Skin of body (tissue), 2 donors: ENCODE results near the gene AMELX. TPM values are rescaled to one million over a fixed set of nuclear protein-coding genes. Genes with fewer than 3 reads are reported as not detected.
A peak's percentile ranks its signal among the peaks of the same experiment; 100 is the strongest.

Source experiments
- DNase-seq: peaks from one replicate; lab custom pipeline; 2025; lab: John Stamatoyannopoulos, UW
- total RNA-seq: library from RNA; depleted of rRNA; stranded (reverse); fragments of >200 nt; gene quantifications from one replicate; pipeline ENCODE4 v1.2.3, GENCODE V29; 2014

AMELX gene
- total RNA-seq: not detected

DNA sequence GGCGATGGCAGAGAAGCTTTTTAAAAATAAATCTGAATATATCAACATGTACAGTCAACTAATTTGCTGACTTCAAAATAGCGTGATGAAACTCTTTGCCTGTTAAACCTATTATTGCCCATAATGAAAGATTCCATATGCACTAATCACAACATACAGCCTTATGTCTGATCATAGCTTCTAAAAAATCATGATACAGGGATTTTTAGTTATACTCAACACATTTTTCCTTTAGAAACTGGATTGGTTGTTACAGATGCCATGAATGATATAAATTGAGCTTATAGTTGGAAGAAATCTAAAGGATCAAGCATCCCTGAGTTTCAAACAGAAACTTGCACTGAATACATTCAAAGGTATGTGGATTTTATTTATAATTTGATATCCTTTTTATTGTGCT, at the start of gene AMELX:
Gene AMELX, plus strand, starts transcription at position 301 of the 400 bp plus-strand sequence. CDS start 1,376 bp downstream, outside the sequence.
- DNase-seq: no peak

DNA sequence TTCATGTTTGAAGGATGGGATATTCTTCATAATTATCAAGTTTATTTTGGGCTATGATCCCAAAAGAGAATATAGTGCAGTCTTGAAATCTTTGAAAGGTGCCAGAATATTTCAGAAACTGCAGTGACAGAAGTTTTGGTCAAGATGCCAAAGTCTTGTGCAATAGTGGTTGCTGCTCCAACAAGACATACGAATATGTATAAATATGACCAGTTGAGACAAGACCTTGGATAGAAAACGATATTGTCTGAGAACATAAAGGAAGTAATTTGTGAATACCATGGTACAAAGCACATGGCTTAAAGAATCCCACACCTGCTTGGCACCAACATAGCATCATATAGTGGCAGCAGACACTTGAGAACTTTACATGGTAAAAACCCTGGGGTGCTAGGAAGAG, 48.6 kb upstream of the AMELX start:
- DNase-seq: peak; percentile 79

DNA sequence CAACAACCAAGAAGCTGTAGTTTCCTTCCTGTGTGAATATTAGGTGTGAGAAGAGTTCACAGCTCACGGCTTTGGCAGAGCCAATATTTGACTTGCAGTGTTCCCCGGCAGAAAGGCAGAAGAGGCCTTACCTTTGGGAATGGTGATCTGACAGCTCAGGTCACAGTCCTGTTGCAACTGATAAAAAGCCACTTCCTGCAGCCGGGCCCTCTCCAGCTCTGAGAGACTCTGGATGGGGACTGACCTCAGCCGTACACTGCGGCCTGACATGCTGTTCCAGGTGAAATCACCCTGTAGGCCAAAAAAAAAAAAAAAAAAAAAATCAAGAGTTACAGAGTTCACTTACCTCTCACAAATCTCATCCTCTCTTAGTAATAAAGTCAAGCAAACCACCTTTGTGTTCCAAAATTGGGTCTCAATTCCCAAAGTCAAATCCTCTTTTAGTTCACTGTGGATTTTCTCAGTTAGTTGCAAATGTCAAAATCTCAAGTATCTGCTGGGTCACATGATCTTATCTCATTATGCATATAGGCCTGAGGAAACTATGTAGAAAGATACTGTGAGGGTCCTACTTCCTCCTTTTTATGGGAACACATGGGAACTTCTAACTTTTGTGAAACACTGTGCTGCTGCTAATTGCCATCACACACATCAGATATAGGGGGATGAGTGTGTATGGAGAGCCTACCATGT, 38.6 kb upstream of the AMELX start:
- no peak for DNase-seq

DNA sequence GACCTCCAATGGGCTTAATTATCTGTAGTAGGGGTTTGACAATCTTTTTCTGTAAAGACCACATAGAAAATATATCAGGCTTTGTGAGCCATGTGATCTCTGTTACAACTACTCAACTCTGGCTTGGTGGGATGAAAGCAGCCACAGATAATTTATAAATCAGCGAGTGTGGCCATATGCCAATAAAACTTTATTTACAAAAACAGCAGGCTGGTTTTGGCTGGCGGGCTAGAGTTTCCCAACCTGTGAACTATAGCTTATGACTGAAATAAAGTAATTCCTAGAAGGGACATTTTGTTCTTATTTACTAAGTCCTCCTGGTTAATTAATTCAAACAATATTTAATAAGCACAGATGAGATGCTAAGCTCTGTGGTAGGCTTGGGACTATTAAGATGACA, 35.9 kb upstream of the AMELX start:
- DNase-seq: no peak

DNA sequence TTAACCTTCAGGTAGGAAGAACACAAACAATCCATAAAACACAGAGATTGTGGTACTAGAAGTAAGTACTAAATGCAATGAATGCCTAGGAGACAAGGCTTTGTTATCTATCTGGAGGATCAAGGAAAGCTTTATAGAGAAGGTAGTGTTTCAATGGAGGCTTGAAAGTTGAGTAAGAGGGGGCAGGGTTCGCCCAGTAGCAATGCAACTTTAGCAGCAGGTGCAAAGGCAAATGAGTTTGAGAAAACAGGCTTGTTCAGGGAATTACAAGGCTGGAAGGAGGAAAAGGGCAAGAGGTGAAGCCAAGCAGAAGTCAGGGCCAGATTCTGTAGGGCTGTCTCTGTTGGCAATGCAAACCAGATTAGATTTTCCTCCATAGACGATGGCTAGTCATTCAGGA, 35.5 kb upstream of the AMELX start:
- DNase-seq: no peak

DNA sequence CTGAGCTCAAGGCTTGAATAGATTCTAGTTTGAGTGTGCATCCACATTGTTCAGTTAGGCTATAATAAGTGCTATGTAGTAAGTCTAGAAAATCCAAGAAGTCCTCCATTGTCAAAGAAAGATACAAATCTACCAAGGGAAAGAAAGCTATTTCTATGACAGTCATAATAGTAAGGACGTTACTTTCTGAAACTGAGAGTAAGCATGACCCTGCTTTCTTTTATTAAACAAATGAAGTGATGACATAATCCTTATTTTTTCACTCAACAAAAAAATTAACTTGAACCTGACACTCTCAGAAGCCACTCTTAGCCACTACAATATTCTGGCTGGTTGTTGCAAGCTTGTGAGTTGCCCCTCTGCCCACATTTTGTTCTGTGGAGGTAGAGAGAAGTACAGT, 33.8 kb upstream of the AMELX start:
- DNase-seq: no peak

DNA sequence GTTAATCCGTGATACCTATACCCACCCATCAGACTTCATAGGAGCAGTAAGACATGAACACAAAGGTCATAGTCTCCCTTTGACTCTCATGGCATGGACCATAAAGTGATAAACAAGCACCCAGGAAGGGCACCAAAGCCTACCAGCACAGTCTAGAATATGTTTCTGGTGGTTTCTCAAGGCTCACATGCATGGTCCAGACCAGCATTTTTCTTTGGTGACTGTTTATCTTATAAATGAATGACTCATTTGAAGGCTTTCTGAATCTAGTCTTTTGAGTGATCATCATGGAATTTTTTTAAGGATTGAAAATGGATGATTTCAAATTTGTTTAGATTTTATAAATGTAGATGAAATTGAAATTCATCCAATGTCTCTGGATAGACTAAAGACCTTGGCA, 32.0 kb upstream of the AMELX start:
- no peak for DNase-seq

DNA sequence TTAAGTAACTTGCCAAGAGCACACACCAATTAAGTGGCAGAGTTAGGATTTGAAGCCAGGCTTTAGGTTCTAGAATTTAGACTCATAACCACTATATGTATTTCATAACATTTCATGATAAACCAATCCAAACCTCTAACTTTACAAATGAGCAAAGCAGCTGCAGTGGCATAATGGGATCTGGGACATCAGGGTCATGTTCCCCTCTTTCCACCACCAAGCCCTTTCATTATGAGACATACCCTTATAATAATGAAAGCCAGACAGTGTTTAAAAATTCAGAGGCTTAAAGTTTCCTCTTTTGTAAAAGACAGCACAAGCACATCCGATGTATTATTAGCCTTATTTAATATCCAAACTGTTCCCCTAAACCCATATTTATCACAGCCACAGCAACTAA, 28.3 kb upstream of the AMELX start:
- DNase-seq: no peak

DNA sequence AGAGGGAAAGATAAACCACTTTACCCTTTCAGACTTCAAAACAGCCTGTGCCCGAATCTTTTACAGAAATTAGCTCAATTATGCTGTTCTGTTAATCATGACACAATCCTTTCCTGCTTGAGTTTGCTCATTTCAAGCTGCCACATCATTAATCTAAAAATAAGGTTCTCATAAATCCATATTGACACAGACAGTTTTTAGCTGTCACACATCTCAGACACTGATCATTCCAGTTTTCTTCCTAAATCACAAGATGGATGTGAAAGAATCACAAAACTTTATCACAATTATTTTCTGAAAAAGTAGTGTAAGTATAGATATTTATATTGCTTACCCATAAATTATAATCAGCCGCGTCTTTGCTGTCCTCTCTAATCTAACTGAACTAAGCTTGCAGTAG, 27.9 kb upstream of the AMELX start:
- peak; percentile 26 for DNase-seq

DNA sequence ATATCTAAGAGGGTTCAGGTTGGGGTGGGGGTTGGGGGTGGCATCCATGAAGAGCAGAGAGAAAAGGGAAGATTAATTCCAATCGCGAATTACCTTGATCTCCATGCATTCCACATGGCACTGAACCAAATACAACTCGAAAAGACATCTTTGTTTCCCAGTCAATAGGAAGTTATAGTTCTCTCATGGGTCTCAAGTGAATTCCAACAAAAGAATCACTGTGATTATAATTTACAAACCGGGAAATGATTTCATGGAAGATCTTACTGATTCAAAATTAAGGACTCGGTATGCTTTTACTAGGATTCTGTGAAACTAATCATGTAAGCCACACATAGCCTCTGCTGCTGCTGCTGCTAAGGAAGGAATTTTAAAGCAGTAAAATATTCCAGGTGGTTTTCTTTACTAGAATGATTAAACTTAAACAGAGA, 26.6 kb upstream of the AMELX start:
- DNase-seq: peak; percentile 10

DNA sequence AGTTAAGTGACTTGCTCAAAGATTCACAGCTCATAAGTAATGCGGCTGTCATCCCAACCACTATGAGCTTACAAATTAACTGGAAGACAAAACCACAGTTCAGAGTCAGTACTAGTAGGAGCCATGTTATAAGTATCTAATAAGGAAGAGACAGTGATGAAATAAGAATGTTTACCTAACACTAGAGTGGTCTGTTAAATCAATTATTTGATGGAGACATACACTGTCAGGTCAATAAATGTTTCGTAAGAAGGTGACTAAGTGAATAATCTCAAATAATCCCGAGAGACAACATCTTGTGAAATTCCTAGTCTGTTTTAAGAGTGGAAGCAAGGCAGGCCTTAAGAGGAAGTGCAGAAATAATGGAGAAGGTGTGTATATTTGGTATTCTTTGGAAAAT, 25.8 kb upstream of the AMELX start:
- DNase-seq: no peak

DNA sequence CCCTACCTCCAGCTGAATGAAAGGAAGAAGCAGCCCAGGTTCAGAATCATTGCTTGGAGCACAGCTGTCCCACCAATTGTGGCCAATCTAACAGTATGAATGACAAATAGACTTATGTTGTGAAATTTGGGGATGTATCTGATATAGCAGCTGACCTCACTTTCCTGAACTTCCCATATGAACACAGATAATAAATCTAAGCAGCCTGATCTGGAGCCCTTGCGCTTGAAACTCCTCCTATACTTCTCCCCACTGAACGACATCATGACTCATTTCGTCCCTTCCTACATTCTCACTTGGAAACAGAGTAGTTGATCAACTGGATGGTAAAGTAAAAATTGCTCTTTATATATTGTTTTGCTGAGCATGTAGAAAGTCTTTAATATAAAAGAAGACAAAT, 24.2 kb upstream of the AMELX start:
- no peak for DNase-seq

DNA sequence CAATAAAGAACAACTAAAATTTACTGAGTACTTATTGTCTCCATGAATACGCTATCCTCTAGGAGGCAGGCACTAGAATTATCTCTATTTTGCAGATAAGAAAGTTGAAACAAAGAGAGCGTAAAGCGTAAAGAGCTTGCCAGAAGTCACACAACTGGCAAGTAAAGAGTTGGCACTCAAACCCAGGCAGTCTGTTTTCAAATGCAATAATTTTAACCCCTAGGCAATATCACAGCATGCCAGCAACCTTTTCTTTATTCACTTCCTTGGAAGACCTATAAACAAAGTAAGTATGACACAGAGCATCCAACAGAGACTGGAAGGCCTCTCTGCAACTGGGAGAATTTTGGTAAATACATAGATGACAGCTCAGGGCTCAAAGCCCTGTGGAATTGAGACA, 23.2 kb upstream of the AMELX start:
- DNase-seq: no peak

DNA sequence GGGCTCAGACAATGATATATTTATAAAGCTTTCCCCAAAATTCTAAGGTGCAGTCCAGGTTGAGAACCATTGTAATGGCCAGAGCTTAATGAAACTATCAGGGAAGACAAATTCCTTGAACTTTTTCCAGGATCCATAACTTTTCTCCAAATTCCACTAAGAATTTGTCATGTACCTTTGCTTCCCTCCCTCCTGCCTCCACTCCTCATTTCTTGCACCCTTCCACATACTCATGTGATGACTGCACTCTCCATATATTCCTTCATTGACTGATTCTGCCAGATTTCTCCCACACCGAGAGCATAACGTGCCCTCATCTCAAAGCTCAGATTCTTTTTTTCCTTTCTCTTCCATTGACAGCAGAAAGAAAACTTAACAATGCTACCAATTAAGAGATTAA, 20.9 kb upstream of the AMELX start:
- DNase-seq: no peak

DNA sequence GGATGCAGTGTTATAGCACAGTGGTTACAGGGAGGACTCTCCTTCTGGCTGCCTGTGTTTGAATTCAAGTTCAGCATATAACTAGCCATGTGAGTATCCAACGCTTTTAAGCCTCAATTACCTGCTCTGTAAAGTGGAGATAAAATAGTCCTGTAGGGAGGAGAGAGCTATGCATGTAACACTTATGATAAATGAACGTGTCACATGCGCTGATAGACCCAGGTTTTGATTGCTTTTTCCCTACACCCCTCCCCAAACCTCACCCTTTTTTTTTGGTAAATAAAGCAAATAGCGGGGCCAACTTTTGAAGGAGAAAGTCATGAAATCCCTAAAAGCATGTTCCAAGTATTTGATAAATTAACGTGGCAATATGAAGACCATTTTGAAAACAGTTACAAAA, 20.4 kb upstream of the AMELX start:
- no peak for DNase-seq

DNA sequence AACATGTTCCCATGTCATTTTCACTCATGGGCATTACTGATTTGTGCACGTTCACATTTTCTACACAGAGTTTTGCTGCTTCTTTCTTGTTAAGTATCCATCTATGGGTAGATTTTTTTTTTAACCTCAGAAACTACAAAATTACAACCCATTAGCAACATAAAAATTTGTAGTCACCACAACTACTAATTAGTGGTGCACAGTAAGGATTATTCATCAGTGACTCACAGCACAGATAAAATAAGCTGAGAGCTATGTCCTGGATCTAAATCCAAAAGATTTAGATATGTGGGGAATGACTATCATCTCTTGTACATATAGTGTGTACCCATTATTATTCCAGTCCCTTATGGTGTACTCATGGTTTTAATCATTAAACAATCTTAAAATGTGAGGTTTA, 19.7 kb upstream of the AMELX start:
- no peak for DNase-seq

DNA sequence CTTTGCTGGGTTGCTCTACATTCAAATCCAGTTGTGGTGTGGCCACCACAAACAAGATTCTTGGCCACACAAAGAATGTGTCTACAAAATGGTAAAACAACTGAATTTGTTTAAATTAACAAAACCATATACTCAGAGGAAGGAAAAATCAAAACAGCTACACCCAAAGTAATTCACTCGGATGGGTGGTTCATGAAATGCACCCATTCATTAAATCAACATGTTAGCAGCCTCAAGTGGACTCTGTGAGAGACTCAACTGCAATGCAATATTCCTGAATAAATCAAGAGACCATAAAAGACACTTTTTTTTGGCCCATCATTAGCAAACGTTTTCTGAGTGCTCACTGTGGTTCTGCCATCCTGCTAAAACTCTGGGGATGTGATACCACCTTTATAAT, 11.2 kb upstream of the AMELX start:
- no peak for DNase-seq

DNA sequence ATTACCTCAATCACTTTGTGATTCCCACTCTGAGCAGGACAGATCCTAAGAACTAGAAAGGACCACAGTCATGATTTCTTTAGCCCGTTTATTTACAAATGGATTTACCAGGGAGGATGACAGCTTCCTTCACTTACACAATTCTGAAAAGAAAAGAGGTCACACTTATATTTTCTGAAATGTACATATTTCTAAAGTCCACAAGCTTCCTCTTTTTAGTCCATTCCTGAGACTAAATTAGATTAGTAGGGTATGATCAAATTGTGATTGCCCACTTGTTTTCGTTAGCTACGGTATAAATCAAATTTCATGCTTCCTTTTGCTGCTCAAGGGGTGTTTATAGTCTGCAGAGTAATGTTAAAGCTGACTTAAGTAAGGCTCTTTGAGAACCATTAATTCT, 7.6 kb upstream of the AMELX start:
- DNase-seq: no peak

DNA sequence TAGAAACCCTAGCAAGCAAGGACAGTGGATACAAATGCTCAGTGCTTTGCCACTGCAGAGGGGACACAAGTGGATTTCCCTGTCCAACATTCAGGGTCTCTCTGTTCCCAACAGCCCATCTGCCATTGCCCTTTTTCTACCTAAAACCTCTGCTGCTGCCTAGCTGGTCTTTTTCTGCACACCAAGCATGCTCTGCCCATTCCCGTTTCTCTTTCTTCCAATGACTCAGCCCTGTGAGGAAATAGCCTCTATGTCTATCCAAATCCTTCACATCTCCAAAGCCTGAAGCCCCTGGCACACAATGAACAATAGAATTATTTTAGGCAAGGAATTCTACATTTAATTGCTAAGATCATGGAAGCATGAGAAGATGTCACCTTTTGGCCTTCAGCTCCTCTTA, 5.7 kb upstream of the AMELX start:
- no peak for DNase-seq

DNA sequence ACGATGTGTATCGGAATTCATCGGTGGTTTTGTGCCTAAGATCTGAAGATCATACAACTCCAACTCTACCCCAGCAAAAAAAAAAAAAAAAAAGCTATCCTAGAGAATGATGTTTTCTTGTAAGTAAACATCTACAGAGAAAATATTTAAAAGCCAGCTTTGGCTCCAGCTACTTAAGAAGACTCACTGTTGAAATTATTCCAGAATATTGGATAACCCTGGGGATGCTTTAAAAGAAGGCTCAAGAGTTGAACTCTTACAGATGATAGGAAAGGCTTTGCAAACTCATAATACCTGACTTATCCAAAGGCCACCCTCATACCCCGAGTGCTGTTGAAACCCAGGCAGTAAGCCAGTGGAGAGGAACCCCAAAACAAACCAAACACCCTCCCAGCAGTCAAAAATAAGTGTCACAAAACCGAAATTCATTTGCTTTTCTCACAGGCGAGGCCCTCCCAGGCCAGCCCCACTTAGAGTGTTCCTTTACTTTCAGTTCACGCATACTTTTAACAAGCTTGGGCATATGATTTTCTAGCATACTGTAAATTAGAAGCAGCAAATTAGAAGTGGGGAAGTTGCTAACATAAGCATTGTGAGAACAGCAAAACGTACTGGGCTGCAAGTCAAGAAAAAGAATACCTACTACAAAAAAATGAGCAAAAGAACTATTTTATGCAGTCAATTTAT, 2.7 kb upstream of the AMELX start:
- DNase-seq: no peak

DNA sequence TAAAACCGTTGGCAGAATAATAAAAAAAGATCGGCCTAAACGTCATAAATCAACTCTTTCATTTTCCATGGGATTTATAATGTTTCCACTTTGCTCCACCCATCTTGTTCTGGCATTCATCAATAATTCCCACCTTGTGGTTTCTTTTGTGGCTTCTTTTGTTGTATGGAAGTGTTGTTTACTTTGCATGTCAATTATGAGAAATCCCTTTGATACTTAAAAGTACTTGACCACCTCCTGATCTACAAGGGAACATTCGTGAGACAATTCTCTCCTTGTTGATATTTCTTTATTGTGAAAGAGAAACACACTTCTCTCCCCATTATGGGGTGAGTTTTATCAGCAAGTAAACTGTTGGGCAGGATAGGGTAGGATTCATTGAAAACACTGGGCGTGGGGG, 2.8 kb downstream of the AMELX start:
- DNase-seq: no peak

DNA sequence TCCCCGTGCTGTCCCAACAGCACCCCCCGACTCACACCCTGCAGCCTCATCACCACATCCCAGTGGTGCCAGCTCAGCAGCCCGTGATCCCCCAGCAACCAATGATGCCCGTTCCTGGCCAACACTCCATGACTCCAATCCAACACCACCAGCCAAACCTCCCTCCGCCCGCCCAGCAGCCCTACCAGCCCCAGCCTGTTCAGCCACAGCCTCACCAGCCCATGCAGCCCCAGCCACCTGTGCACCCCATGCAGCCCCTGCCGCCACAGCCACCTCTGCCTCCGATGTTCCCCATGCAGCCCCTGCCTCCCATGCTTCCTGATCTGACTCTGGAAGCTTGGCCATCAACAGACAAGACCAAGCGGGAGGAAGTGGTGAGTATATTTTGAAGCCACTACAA, 5.4 kb downstream of the AMELX start:
- DNase-seq: no peak

DNA sequence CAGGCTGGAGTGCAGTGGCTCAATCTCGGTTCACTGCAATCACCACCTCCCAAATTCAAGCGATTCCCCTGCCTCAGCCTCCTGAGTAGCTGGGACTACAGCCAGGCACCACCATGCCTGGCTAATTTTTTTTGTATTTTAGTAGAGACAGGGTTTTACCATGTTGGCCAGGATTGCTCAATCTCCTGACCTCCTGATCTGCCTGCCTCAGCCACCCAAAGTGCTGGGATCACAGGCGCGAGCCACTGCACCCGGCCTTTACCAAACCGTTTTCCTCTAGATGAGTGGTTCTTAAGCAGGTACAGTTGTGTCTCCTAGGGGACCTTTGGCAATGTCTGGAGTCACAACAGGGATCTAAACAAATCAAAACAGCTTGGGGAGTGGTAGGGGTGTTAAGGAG, 11.6 kb downstream of the AMELX start:
- DNase-seq: no peak
